Choroid plexus epithelial cell (primary cell): Measurements from ENCODE around the gene IL31RA.

Experiments used
- DNase-seq: peaks from one replicate; pipeline ENCODE4 v3.0.0-alpha.2; 2010; ENCODE audit warnings: low read depth
- H3K4me3 ChIP-seq: 2 replicates; pipeline ENCODE4 v1.5.1; 2011; ENCODE audit warnings: low read depth, mild to moderate bottlenecking, control low read depth, low read length, moderate library complexity
- CTCF ChIP-seq: conservative IDR thresholded peaks from 2 replicates; pipeline ENCODE4 v1.5.1; 2011; ENCODE audit warnings: low read depth, mild to moderate bottlenecking, control low read depth, inconsistent platforms, low read length, moderate library complexity

Gene IL31RA

GRCh38 chr5:55969956-55970355 is 118.8 kb downstream of the IL31RA start:
- H3K4me3 ChIP-seq, result no peak overlapping the region
- TF ChIP-seq CTCF, result no peak
- peak; percentile 48 for DNase-seq
